ENCODE data around the gene SPAM1. TPM values are rescaled to one million over a fixed set of nuclear protein-coding genes. Genes with fewer than 3 reads are reported as not detected.

Gene SPAM1
- total RNA-seq, 1 donor from 2014 or later = not detected

- Histone ChIP-seq H3K4me2 (no peak overlapping the region), H3K27me3 (no peaks in the 10 kb centered on the region), H3F3A (ENCODE audit: low read depth) (peaks cover 14% of the 10 kb centered on the region), H2AFZ (replicated peaks) (no peak overlapping the region), H3K9me3 (ENCODE audit: low read depth) (no peaks in the 10 kb centered on the region), H3K79me2 (ENCODE audit: low read depth) (no peaks in the 10 kb centered on the region), H3K9ac (no peak overlapping the region), H3K4me3 (no peak overlapping the region), H3K27ac (no peak overlapping the region), H3K4me1 (peaks cover 2% of the 10 kb centered on the region), H3K36me3 (no peaks in the 10 kb centered on the region), H4K20me1 (ENCODE audit: low read depth) (no peaks in the 10 kb centered on the region)
- Mint-ChIP-seq H3K27ac (no peak overlapping the region), H3K27me3 (ENCODE audit: insufficient read depth, low read depth) (peaks cover 4% of the 10 kb centered on the region), H3K9me3 (peaks cover 15% of the 10 kb centered on the region), H3K4me3 (no peak overlapping the region), H3K36me3 (no peaks in the 10 kb centered on the region), H3K4me1 (no peaks in the 10 kb centered on the region)
- TF ChIP-seq EZH2 (IDR thresholded peaks at IDR 0.05) (no peak), CTCF (IDR thresholded peaks at IDR 0.05) (no peak), EZH2phosphoT487 (IDR thresholded peaks at IDR 0.05) (no peak)
- DNase-seq (ENCODE audit: low spot score) = no peak
Observed at GRCh38 chr7:123936388-123936787, 11.3 kb downstream of the SPAM1 start.

GRCh38 chr7:123939784-123940183 is 14.7 kb downstream of the SPAM1 start:
- H3K27ac Mint-ChIP-seq = no peak overlapping the region
- no peak overlapping the region for H3K4me3 Mint-ChIP-seq

GRCh38 chr7:123941391-123942180 is 16.5 kb downstream of the SPAM1 start:
- DNase-seq (ENCODE audit: low spot score) = no peak
- Histone ChIP-seq H3K4me2 (no peak overlapping the region), H3F3A (ENCODE audit: low read depth) (peaks cover 7% of the 10 kb centered on the region), H3K27me3 (no peaks in the 10 kb centered on the region), H3K79me2 (ENCODE audit: low read depth) (no peaks in the 10 kb centered on the region), H3K9ac (no peak overlapping the region), H3K27ac (no peak overlapping the region), H3K36me3 (no peaks in the 10 kb centered on the region), H4K20me1 (ENCODE audit: low read depth) (no peaks in the 10 kb centered on the region), H3K9me3 (ENCODE audit: low read depth) (no peaks in the 10 kb centered on the region), H3K4me1 (peaks cover 35% of the 10 kb centered on the region), H2AFZ (replicated peaks) (no peak overlapping the region), H3K4me3 (no peak overlapping the region)
- Mint-ChIP-seq H3K36me3 (no peaks in the 10 kb centered on the region), H3K4me3 (no peak overlapping the region), H3K27ac (no peak overlapping the region), H3K9me3 (peaks cover 5% of the 10 kb centered on the region), H3K4me1 (peaks cover 21% of the 10 kb centered on the region), H3K27me3 (ENCODE audit: insufficient read depth, low read depth) (peaks cover 2% of the 10 kb centered on the region)
- TF ChIP-seq EZH2 (IDR thresholded peaks at IDR 0.05) = no peak
- TF ChIP-seq EZH2phosphoT487 (IDR thresholded peaks at IDR 0.05) = no peak
- TF ChIP-seq CTCF (IDR thresholded peaks at IDR 0.05) = no peak

More at GRCh38 chr7:123939784-123940183, 14.7 kb downstream of the SPAM1 start:
- Histone ChIP-seq H3K27ac (no peak overlapping the region), H3K27me3 (no peaks in the 10 kb centered on the region), H2AFZ (replicated peaks) (no peak overlapping the region), H3K9ac (no peak overlapping the region), H3F3A (ENCODE audit: low read depth) (peaks cover 14% of the 10 kb centered on the region), H4K20me1 (ENCODE audit: low read depth) (no peaks in the 10 kb centered on the region), H3K9me3 (ENCODE audit: low read depth) (no peaks in the 10 kb centered on the region), H3K4me1 (peaks cover 18% of the 10 kb centered on the region), H3K4me2 (no peak overlapping the region), H3K36me3 (no peaks in the 10 kb centered on the region), H3K4me3 (no peak overlapping the region), H3K79me2 (ENCODE audit: low read depth) (no peaks in the 10 kb centered on the region)
- peaks cover 2% of the 10 kb centered on the region for H3K27me3 Mint-ChIP-seq (ENCODE audit: insufficient read depth, low read depth)
- peaks cover 12% of the 10 kb centered on the region for H3K4me1 Mint-ChIP-seq
- H3K9me3 Mint-ChIP-seq = peaks cover 9% of the 10 kb centered on the region
- H3K36me3 Mint-ChIP-seq = no peaks in the 10 kb centered on the region
- no peak for DNase-seq (ENCODE audit: low spot score)
- TF ChIP-seq CTCF (IDR thresholded peaks at IDR 0.05) = no peak
- TF ChIP-seq EZH2phosphoT487 (IDR thresholded peaks at IDR 0.05) = no peak
- no peak for TF ChIP-seq EZH2 (IDR thresholded peaks at IDR 0.05)
